HG03025 (cell line): ENCODE results near the gene PI16.

Source experiments
- ATAC-seq: cut with Tn5 transposase; IDR thresholded peaks from one replicate; pipeline ENCODE4 v1.9.1; 2021; ENCODE audit warnings: mild to moderate bottlenecking, moderate library complexity; ENCODE audit not compliant: unreplicated experiment, low FRiP score

The PI16 gene, protein sequence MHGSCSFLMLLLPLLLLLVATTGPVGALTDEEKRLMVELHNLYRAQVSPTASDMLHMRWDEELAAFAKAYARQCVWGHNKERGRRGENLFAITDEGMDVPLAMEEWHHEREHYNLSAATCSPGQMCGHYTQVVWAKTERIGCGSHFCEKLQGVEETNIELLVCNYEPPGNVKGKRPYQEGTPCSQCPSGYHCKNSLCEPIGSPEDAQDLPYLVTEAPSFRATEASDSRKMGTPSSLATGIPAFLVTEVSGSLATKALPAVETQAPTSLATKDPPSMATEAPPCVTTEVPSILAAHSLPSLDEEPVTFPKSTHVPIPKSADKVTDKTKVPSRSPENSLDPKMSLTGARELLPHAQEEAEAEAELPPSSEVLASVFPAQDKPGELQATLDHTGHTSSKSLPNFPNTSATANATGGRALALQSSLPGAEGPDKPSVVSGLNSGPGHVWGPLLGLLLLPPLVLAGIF

DNA sequence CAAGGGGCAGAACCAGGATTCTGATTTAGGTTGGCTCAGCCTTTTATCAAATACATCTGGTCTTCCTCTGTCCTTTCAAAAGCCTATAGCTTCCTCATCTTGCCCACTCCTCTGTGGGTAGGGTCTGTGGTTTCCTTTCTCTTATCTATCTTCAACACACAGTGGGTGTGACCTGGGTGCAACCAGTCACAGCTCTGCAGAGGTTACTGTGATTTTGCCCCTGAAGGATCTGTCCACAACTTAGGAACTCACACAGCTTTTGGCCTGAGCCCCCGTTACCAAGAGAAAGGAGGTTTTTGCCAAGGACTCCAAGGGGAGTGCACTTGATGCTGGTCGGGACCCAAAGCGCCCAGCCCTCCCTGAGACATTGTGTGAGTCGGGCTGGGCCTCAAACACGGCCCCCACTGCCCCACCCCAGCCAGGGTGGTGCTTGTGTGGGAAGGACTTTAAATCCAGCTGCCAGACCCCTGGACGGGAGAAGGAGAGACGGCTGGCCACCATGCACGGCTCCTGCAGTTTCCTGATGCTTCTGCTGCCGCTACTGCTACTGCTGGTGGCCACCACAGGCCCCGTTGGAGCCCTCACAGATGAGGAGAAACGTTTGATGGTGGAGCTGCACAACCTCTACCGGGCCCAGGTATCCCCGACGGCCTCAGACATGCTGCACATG lies at the start of gene PI16:
Gene PI16, plus strand, starts transcription at position 477 of the 670 bp plus-strand sequence. Its CDS starts 23 bp downstream, at position 500.
- ATAC-seq, result no peak

DNA sequence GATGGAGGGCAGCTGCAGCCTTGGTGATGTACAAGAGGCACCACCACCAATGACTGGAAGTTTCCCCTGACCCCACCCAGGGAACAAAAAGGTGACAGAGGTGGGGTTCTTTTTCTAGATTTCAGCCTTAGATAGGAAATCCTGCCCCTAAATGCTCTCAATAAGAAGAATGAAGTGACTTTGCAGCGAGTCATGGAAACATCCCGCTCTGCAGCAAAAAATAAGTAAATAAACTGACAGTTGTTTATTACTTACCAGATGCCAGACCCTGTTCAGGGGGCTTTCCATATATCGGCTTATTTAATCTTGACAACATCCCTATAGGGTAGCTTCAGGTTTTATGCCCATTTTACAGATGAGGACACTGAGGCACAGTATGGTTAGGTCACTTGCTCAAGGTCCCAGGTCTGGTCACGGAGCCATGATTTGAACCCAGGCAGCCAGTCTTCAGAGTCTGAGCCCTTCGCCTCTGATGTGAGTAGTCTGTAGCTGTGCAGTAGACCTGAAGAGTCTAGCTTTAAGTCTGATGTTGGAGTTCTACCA lies 49.6 kb upstream of the PI16 start:
- ATAC-seq, result no peak

DNA sequence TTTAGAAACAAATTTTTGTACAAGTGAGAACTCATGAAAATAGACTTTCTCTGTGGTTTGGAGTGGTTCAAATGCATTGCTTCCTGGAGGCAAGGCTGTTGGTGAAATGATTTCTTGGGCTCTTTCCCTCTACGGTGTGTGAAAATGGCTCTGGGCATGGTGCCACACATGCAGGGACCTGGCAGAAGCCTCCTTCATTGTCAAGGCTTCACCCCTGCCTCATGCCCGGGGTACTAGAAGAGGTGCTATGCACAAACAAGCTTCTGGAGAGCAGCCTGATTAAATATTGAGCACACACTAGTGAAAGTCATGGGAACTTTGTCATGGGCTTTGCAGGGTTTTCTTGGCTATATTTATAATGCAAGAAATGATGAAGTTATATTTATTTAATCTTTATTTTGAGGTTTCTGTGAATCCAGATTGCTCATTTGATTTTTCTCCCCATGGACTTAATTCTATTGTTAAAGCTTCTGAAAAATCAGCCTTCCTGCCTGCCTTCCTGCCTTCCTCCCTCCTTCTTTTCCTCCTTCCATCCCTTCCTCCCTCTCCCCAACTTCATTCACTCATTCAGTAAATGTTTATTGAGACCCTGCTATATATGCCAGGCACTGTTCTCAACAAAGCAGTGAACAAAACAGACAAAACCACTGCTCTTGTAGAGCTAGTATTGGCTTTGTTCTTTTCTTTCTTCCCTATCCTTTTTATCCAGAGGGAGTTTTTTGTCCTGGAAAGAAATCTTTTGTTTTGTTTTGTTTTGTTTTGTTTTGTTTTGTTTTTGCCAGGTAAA lies 47.8 kb upstream of the PI16 start:
- ATAC-seq, result no peak

DNA sequence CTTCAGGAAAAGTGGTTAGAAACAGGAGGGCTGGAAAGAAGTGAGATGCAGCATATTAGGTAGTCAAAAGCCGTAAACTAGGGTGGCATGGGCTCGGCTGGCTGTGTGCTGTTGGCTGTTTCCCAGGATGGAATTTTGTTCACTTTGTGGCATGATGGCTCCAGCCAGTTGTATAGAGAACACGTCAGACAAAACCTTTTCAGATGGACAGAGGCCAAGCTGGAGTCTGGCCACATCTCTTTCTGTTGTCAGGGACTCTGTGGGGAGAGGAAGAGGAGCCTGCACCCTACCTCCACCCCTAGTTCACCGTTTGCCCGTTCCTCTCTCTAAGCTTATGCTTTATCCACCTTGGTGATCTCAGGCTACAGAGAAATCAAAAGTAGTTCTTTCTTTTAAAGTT lies 46.8 kb upstream of the PI16 start:
- no peak for ATAC-seq

DNA sequence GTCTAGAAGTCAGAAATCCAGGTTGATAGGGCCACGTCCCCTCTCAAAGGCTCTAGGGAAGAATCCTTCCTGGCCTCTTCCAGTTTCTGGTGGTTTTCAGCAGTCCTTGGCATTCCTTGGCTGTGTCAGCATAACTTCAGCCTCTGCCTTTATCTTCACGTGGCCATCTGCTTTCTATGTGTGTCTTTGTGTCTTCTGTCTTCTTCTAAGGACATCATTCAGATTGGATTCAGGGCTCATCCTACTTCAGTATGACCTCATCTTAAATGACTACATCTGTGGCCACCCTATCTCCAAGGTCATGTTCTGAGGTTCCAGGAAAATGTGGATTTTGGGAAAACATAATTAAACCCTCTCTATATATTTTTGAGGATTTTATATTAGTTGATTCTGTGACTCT lies 45.8 kb upstream of the PI16 start:
- ATAC-seq, result no peak

DNA sequence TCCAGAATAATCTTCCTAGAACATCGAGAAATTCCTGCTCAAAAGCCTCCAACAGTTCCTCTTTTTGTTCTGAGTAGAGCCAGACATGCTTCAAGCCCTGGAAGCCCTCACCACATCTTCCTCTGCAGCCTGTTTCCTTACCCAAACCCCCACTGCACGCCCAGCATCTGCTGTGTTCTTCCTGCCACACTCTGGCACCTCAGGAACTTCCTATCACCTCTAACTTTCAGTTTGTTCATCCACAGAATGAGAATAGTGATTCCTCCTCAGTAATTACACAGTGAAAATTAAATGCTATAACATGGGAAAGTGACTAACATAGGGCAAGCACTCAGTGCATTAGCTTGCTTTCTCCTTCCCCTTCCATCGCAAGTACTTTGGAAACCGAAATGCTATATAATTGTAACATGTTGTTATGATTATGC lies 42.5 kb upstream of the PI16 start:
- ATAC-seq, result no peak

GRCh38 chr6:36912586-36912985 lies 42.0 kb upstream of the PI16 start:
- ATAC-seq, result peak; percentile 75

DNA sequence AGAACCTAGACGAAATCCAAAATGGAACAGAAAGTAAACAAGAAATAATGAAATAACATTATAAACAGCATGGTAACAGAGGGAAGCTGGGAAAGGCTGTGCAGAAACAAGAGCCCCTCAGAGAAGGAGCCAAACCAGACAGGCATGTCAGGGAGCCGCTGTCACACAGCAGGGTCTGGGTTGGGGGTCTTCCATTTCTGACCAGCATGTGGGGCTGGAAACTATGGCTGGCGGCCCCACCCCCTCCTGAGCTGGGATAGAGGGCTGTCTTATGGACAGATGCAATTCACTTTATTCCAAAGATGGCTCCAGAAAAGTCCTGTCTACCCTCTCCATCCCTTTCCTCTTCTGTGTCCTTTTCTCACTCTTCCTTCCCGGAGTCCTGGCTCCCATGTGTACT lies 41.5 kb upstream of the PI16 start:
- ATAC-seq, result no peak

GRCh38 chr6:36914227-36914794 lies 40.2 kb upstream of the PI16 start:
- no peak for ATAC-seq

- ATAC-seq, result no peak
Measured at GRCh38 chr6:36915599-36915998, 38.9 kb upstream of the PI16 start.

GRCh38 chr6:36916126-36916525 lies 38.4 kb upstream of the PI16 start:
- no peak for ATAC-seq

GRCh38 chr6:36917541-36918193 lies 36.9 kb upstream of the PI16 start:
- no peak for ATAC-seq

DNA sequence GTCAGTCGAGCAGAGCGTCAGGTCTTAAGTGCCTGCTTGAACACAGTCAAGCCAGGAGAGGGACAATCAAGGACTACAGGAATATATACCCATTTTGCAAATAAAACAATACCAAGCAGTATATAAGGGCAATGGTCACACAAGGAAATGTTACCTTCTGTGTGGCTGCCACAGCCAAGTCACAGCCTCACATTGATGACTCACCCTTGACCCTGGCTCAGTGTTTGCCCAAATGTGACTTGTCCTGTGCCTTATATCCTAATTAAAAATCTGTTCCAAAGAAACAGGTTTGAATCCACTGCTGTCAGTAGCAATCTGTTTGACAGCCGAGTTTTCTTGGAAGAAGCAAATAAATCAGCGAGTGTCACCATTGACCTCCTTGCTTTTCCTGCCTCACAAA lies 34.5 kb upstream of the PI16 start:
- no peak for ATAC-seq

DNA sequence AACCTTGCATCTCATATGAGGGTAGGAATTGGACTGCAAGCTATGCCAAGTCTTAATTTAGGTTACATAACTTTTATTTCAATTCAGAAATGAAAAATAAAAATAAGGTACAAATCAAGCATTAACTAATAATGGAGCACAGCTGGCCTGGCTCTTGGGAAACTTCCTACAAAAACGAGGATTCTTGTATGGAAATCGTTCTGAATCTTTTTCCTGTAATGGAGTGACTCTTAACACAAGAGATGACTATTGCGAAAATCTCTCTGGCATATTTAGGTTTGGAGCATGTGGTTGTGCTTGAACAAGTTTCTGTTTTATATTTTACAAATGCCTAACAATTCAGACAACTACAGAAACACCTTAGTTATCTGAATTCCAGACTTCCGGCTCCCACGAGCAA lies 34.0 kb upstream of the PI16 start:
- no peak for ATAC-seq

- ATAC-seq, result no peak
Measured at GRCh38 chr6:36924131-36924530, 30.4 kb upstream of the PI16 start.

DNA sequence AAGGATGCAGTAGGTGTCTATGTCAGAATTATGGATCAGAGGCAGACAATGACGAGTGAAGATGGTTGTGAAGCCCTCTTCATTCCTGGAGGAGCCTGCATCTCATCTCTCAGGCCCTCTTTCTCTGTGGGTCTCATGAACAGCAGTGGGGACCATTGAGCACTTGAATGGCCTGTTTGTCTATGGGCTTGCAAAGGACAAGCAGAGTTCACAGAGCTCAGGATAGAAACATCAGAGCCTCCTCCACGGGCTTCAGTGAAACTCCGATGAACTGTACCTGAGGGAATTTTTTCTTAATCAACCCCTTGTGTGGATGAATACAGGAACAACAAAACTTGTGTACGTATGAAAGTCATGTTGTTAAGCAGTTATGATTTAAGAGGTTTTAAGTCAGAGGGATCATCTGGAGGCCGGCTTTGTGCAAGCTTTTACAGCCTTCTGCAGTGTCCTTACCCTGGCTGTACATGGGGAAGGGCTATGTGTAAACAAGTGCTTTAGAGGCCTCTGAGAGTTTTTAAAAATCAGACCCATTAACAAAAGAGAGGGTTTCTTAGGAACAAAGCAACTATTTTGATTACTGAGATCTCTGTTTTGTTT lies 29.7 kb upstream of the PI16 start:
- ATAC-seq, result no peak

DNA sequence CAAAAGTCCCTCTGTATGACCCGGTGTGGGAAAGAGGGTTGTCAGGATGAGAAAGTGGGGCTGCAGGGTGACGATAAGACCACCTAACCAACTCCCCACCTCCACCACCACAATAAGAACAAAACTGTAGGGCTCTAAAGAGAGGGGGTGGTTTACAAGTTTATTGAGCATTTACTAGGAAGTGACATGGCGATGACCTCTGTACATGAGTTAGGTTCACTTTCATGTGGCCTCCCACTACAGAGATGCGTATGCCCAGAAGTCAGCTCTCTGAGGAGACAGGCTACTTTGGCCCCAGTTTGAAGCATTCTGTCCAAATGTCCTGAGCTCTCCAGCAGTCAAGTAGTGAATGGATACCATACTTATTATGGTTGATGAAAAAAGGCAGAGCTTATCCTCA lies 28.7 kb upstream of the PI16 start:
- no peak for ATAC-seq

GRCh38 chr6:36926708-36927513 lies 27.6 kb upstream of the PI16 start:
- no peak for ATAC-seq
